HG03045 (cell line): ENCODE measurements around the gene ZNF536.
"Not testable (repeated sequence)": the region's sequence is repeated elsewhere in the genome, so short reads cannot be mapped to it uniquely, and the experiment has no call there.

ENCODE experiments used
- ATAC-seq: cut with Tn5 transposase; IDR thresholded peaks from one replicate; pipeline ENCODE4 v1.9.1; 2021; ENCODE audit warnings: mild to moderate bottlenecking, moderate library complexity; ENCODE audit not compliant: unreplicated experiment

The ZNF536 gene

DNA sequence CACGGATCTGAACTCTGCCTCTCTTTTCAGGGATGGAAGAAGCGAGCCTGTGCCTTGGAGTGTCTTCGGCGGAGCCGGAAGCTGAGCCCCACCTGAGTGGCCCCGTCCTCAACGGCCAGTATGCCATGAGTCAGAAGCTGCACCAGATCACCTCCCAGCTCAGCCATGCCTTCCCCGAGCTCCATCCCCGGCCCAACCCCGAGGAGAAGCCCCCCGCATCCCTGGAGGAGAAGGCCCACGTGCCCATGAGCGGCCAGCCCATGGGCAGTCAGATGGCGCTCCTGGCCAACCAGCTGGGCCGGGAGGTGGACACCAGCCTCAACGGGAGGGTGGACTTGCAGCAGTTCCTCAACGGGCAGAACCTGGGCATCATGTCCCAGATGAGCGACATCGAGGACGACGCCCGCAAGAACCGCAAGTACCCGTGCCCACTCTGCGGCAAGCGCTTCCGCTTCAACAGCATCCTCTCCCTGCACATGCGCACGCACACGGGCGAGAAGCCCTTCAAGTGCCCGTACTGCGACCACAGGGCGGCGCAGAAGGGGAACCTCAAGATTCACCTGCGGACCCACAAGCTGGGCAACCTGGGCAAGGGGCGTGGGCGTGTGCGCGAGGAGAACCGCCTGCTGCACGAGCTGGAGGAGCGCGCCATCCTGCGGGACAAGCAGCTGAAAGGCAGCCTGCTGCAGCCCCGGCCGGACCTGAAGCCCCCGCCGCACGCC lies 71.5 kb downstream of the ZNF536 start:
- ATAC-seq = no peak

DNA sequence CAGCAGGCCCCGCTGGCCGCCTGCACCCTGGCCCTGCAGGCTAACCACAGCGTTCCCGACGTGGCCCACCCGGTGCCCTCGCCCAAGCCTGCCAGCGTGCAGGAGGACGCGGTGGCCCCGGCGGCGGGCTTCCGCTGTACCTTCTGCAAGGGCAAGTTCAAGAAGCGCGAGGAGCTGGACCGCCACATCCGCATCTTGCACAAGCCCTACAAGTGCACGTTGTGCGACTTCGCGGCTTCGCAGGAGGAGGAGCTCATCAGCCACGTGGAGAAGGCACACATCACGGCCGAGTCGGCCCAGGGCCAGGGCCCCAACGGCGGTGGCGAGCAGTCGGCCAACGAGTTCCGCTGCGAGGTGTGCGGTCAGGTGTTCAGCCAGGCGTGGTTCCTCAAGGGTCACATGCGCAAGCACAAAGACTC lies 72.1 kb downstream of the ZNF536 start:
- ATAC-seq = no peak

DNA sequence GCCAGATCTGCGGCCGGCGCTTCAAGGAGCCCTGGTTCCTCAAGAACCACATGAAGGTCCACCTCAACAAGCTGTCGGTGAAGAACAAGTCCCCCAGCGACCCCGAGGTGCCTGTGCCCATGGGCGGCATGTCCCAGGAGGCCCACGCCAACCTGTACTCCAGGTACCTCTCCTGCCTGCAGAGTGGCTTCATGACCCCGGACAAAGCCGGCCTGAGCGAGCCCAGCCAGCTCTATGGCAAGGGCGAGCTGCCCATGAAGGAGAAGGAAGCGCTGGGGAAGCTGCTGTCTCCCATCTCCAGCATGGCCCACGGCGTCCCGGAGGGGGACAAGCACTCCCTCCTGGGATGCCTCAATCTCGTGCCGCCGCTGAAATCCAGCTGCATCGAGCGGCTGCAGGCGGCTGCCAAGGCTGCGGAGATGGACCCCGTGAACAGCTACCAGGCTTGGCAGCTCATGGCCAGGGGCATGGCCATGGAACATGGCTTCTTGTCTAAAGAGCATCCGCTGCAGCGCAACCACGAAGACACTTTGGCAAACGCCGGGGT lies 72.6 kb downstream of the ZNF536 start:
- no peak for ATAC-seq

DNA sequence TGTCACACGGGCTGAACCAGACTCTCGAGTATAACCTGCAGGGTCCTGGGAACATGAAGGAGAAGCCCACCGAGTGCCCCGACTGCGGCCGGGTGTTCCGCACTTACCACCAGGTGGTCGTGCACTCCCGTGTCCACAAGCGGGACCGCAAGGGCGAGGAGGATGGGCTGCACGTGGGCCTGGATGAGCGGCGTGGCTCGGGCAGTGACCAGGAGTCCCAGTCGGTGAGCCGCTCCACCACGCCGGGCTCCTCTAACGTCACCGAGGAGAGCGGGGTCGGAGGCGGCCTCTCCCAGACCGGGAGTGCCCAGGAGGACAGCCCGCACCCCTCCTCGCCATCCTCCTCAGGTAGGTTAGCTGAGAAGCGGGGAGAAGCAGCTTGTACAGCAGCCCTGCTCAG lies 73.2 kb downstream of the ZNF536 start:
- no peak for ATAC-seq

DNA sequence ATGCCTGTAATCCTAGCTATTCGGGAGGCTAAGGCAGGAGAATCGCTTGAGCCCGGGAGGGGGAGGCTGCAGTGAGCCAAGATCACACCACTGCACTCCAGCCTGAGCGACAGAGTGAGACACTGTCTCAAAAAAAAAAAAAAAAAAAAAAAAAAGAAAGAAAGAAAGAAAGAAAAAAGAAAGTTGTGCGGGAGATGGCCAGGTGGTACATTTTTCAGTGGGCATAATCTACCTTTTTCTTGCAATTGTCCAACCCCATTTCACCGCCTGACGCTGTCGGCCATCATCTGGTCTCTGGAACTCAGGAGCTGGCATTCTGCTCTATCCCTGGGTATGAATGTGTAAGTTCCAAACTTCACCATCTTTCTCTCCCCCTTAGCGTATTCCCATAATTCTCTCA lies 73.9 kb downstream of the ZNF536 start:
- not testable (repeated sequence) for ATAC-seq

DNA sequence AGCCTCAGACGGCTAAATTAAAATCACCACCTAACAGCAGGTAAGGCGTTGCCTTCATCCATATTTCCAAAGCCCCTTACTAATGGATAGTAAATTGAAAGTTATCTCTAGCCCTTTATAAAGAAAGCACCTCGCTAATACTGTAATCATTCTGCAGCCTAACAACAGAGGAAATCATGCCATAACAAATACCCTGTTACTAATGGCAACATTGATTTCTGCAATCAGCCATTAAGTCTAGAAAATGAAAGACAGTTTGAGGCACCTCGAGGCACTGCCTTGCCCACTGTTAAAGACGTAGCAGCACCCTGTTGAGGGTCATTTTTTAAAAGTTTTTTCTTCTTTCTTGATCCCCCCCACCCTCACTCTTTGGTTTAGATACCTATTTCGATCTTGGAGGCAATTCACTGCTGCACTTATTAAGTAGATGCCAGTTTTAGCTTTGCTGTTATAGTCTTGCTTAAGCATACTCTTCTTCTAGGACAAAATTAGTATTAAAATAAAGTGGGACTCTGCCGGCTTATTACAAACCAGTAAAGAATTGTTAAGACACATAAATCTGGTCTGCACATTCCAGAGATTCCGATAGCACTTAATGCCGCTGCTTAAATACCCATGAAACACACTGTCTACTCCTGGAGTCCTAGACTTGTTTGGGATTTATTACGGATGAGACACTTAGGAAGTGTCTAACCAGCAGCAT lies 74.8 kb downstream of the ZNF536 start:
- ATAC-seq = no peak

DNA sequence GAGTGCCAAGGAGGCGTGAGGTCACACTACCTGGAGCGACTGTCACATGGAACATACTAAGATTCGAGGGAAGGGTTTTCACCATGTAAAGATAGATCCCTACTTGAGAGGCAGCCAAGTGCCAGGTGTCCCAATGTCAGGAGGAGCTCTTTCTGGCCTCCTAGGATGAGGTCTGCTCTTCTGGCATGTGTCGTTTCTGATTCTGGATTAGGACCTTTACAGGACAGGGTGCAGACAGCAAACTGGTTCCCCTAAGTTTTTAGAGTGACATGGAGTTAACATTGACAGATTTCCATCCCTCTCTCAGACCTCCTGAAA lies 75.3 kb downstream of the ZNF536 start:
- no peak for ATAC-seq

DNA sequence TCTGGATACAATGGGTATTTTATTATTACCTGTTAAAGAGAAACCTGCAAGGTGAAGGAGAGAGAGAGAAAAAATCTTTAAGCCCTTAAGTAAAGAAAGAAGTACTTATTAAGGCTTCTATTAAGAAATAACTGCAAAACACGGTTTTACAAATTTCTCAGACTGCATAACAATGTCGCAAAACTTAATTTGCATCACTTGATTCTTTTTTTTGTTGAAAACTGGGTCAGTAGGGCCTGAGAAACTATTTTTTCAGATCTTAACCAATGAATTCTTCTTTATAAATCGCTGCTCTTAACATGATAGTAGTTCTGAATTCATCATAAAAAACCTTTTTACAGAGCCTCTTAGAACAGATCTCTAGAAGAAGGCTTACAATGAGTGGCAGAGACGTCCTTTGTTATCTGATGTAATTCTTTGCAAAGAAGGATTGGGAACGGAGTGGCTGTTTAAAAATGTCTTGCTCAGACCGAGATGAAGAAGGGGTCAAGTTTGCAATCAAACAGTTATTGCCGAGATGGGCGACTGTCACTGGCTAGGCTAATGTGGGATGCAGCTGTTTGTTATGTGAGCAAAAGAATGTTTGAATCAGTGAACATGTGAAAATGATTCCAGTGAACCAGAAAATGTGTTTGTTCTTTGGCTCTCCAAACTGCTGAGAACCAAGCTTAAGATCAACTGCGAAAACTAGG lies 76.3 kb downstream of the ZNF536 start:
- no peak for ATAC-seq

DNA sequence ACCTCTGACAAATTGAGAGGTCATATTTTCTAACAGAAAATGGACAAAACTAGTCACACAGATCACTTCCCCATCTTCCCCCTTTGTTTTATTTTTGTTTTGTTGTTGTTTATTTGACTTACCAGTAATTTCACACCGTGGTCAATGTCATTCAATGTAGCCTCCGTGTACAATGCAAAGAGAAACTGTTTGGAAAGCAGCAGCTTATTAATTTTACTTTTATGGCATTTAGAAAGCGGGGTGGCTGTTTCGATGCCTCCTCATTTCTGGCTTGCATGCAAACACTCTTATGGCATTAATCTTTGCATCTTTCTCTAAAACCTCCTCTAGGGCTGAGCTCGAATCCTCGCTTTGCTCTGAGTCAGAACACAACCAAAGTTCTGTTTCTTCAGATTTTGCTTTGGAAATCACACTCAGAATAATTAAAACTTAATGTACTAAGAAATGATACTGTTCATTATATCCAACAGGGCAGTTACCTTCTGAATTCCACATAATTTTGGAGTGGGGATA lies 77.0 kb downstream of the ZNF536 start:
- no peak for ATAC-seq

DNA sequence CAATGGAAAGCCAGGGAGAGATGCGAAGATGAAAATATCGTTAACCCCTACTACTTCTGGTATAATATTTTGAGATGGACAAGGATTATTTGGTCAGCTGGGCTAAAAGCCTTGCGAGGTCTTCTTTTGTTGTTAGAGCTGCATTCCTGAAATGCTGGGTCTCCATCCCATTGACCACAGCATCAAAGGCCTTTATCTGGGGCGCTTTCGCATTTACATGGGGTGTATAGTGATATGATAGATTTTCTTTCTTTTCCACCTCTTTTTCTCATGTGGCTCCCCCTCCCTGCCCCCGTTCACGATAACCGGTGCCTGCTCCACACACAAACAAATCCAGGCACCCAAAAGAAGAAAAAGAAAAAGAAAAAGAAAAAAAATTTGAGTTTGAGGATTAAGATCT lies 77.5 kb downstream of the ZNF536 start:
- ATAC-seq = no peak

DNA sequence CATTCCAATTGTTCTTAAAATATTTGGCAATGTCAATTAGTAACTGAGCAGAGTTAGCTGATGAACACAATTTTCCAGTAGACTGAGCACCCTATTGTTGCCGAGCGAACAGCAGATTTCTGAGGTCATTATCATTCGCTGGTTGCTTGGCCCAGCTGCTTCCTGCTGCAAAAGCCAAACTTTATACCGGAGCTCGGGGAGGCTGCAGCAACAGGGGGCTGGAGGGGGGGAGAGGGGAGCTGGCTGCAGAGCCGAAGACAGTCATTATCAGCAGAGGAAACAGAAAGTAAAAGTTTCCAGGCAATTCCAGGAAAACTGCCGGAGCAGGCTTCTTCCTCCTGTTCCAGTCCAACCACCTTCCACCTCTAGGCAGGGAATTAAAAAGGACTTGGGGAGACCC lies 77.9 kb downstream of the ZNF536 start:
- ATAC-seq = no peak

DNA sequence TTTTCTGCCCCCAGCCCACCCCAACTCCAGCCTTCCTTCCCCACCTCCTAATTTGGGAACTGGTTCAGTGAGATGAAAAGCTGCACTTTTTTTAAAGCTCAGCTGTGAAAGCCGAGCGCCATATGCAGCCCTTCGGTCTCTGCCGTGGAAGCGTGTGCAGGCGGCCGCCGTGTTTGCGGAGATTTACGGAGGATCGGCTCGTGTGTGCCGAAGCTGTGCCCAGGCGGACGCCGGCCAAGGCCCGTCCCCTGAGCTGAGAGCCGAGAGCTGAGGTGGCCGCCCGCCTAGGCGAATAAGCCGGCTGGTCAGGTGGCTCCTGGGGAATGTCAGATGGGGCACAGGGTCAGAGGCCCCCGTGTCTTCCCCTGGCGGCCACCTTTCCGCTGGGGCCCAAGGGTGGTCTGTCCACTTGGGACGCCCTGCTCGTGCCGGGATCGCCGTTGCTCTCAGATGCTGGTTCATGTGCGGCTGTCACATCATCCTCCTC lies 78.7 kb downstream of the ZNF536 start:
- no peak for ATAC-seq

DNA sequence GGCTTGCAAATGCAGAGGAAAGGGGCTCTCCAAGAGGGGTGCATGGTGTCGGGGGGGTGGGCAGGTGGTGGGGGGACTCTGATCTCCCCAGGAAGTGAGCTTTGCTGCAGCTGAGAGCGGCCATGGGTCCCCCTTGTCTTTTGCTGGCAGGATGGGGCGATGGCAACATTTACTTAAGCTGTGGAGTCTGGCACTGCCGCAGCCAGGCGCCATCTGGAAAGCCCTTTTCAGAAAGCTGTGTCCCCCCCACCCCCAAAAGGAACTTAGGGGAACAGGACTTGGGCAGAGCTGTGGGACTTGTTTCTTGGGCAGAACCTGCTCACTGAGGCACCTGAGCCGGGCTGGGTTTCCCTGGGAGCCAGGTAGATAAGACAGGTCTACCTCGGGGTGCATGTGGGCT lies 80.7 kb downstream of the ZNF536 start:
- ATAC-seq = no peak

DNA sequence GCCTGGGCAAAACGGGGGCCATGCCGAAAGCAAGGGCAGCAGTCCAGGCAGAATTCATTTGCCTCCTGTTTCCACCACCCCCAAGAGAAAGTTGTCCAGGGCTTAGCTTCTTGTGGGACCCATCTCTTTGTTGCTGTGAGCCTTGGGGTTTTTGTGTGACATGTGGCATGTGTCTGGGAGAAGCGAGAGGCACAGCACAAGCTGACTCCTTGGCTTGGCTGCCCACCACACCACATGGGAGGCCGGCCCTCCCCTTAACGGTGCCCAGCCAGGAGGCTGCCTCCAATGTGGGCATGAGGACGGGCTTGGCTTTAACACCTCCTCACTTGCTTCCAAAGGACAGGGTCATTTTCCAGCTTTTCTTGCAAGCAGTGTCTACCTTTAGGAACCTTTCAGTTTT lies 81.6 kb downstream of the ZNF536 start:
- ATAC-seq = no peak

DNA sequence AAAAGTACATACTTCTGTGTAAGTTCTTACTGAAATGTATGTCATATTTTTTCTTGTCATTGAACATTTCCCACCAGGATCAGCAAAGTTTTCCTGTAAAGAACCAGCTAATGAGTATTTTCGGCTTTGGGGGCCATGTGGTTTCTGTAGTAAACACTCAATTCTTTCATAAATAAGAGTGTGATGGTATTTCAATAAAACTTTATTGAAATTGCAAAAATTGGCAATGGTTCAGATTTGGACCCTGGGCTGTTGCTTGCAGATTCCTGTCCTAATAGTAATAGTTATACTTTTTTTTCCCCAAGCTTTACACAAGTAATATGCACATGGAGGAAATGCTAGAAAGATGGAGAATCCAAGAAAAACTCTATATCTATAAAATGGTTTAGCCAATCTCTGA lies 83.7 kb downstream of the ZNF536 start:
- no peak for ATAC-seq

DNA sequence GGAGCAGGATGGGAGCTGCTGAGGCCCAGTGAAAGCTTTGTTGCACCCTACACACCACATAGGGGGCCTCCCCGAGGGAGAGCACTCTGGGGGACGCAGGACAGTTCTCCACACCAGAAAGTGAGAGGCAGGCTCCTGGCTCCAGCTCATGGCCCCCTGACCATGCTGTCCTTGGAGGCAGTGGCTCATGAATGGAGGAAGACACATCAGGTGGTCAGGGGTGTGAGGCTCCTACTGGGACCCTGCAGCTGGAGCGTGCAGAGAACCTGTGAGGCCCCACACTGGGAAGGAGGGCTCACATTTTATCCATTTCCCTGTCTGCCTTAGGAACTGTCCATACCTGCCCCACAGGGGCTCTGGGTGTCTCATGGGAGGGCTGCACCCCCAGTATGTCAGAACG lies 85.3 kb downstream of the ZNF536 start:
- no peak for ATAC-seq

DNA sequence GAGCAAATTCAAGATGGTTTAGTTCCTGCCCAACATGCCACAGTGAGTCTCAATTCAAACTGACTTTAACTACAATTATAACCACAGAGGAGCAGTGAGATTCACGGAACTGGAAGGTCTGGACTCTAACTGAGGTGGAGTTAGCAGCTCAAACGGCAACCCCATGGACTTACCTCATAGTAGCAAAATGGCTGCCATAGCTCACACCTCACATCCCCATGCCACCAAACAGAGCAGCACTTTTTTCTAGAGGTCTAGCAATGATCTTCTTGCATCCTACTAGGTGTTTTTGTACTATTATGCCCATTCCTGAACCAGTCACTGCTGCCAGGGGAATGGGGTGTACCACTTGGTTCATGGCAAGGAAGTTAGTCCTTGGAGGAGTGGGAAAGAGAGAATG lies 87.7 kb downstream of the ZNF536 start:
- ATAC-seq = no peak

DNA sequence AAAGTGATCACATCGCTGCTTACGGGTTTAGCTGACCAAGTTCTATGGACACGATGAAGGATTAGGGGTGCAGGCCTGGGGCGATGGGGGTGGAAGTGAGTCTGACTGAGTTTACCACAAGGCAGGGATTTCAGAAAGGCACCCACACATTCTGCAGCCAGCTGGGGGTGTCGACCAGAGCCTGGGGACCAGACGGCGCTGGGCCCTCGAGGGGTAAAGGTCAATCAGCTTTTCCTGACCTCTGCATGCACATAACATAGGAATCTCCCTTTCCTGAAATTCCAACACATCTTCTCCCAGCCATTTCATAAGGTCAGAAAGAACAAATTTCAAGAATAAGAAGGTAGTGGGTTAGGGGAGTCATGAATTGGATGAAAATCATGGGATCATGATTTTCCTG lies 92.0 kb downstream of the ZNF536 start:
- no peak for ATAC-seq

DNA sequence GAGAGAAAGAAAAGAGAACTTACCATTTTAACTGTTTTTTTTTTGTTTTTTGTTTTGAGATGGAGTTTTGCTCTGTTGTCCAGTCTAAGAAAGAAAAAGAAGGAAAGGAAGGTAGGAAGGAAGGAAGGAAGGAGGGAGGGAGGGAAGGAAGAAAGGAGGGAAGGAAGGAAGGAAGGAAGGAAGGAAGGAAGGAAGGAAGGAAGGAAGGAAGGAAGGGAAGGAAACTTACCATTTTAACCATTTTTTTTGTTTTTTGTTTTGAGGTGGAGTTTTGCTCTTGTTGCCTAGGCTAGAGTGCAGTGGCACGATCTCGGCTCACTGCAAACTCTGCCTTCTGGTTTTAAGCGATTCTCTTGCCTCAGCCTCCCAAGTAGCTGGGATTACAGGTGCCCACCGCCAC lies 94.4 kb downstream of the ZNF536 start:
- not testable (repeated sequence) for ATAC-seq

DNA sequence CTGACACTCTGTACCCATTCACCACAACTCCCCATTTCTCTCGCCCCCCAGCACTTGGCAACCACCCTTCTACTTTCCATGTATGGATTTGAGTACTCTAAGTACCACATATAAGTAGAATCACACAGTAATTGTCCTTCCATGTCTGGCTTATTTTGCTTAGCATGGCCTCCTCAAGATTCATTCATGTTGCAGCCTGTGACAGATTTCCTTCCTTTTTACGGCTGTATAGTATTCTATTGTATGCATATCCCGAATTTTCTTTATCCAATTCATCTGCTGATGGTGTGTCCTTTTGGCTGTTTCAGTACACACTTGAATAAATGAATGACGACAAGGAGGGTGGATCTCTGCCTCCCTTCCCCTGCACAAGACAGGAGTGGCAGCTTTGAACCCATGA lies 95.1 kb downstream of the ZNF536 start:
- no peak for ATAC-seq

DNA sequence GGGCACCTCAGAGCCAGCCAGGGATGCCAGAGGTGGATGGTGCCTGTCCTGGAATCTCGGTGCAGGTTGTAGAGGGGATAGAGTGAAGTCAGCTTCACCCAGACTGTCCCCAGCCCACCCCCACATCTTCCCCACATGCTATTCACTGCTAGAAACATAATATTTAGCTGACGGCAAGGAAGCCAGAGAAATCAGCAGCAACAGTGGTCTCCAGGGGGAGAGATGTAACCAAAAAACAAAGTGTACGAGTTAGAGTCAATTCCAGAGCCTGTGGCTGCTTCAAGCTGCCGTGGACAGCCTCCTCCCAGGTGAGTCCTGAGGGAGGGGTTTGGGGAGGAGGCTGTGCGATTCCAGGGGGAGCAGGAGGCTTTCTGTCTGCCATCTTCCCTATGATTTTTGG lies 97.6 kb downstream of the ZNF536 start:
- ATAC-seq = no peak

DNA sequence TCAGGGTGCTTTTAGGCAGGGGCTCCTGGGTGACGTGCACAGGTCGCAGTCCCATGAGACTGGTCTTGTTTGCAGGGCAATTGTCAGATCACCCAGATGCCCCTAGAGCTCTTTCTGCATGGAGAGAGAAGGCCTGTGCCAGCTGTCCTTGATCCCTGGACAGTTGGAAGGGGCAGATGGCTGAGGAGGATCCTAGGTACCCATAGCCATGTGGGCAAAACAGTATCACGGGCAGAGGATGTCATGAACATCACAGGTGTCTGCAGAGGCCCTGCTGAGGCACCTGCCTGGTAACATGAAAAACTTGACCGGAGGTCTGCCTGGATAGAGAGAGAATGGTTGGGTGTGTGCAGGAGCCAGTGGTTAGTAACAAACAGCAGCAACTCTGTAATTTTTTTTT lies 99.3 kb downstream of the ZNF536 start:
- no peak for ATAC-seq
